PC-9 (cell line): ENCODE data around the gene NPIPB6. TPM values are rescaled to one million over a fixed set of nuclear protein-coding genes. Genes with fewer than 3 reads are reported as not detected.
"Not testable (repeated sequence)": the region's sequence is repeated elsewhere in the genome, so short reads cannot be mapped to it uniquely, and the experiment has no call there.

ENCODE experiments used
- BruUV-seq: library from RNA; stranded (reverse); fragments of 400-500 nt; replicated peaks from 2 replicates; lab custom pipeline; 2021; lab: Mats Ljungman, UMichigan
- CTCF ChIA-PET: fragments of 300-600 bp; sonication (Branson Sonifier 250); formaldehyde crosslinking; loops from one replicate; lab custom pipeline; 2022; ENCODE audit warnings: antibody characterized with exemption; lab: Charles Lee
- POLR2A ChIA-PET: fragments of 300-600 bp; sonication (Branson Sonifier 250); formaldehyde crosslinking; loops from one replicate; lab custom pipeline; 2022; ENCODE audit warnings: antibody characterized with exemption; ENCODE audit not compliant: unreplicated experiment; lab: Charles Lee
- DNase-seq, 2 experiments: peaks; one replicate each; pipeline versions ENCODE4 v3.0.0 to v3.0.0-alpha.2; 2015 to 2022; ENCODE audit warnings: mixed read lengths in 1 of 2
- H2AFZ ChIP-seq: fragments of 200-600 bp; sonication (generic); 2 replicates; pipeline ENCODE4 v1.8.1; 2017; ENCODE audit warnings: antibody characterized with exemption
- H3F3A ChIP-seq: fragments of 200-600 bp; sonication (generic); 2 replicates; pipeline ENCODE4 v1.8.1; 2017; ENCODE audit warnings: antibody characterized with exemption, mild to moderate bottlenecking, low read depth; ENCODE audit not compliant: insufficient read depth
- H3K27ac ChIP-seq: fragments of 200-600 bp; sonication (generic); 2 replicates; pipeline ENCODE4 v1.6.1; 2016; ENCODE audit warnings: mixed run types
- H3K27me3 ChIP-seq: fragments of 200-600 bp; sonication (generic); 2 replicates; pipeline ENCODE4 v1.6.1; 2016; ENCODE audit warnings: low read depth, mixed run types; ENCODE audit not compliant: insufficient read depth
- H3K36me3 ChIP-seq: fragments of 200-600 bp; sonication (generic); 2 replicates; pipeline ENCODE4 v1.6.1; 2016; ENCODE audit warnings: low read depth, mixed run types
- H3K4me1 ChIP-seq: fragments of 200-600 bp; sonication (generic); replicated peaks from 2 replicates; pipeline ENCODE4 v1.6.1; 2016; ENCODE audit warnings: mixed run types; ENCODE audit not compliant: insufficient read depth
- H3K4me2 ChIP-seq: fragments of 200-600 bp; sonication (generic); 2 replicates; pipeline ENCODE4 v1.6.1; 2017; ENCODE audit warnings: mixed run types
- H3K4me3 ChIP-seq: fragments of 200-600 bp; sonication (generic); 2 replicates; pipeline ENCODE4 v1.6.1; 2016; ENCODE audit warnings: mixed run types
- H3K79me2 ChIP-seq: fragments of 200-600 bp; sonication (generic); 2 replicates; pipeline ENCODE4 v1.6.1; 2017; ENCODE audit warnings: low read depth, mixed run types
- H3K9me2 ChIP-seq: fragments of 200-600 bp; sonication (generic); 2 replicates; pipeline ENCODE4 v1.8.1; 2017; ENCODE audit warnings: mild to moderate bottlenecking; ENCODE audit not compliant: insufficient read depth
- H3K9me3 ChIP-seq: fragments of 200-600 bp; sonication (generic); 2 replicates; pipeline ENCODE4 v1.8.1; 2016; ENCODE audit warnings: low read depth; ENCODE audit not compliant: insufficient read depth
- H4K20me1 ChIP-seq: fragments of 200-600 bp; sonication (generic); 2 replicates; pipeline ENCODE4 v1.8.1; 2017; ENCODE audit not compliant: insufficient read depth
- intact Hi-C: fragments of 100-400 bp; cut with micrococcal nuclease; formaldehyde crosslinking; loops from one replicate; pipeline ENCODE4 v1.10.0; 2022; ENCODE audit not compliant: unreplicated experiment
- total RNA-seq: library from RNA; stranded (reverse); gene quantifications from 2 replicates; pipeline ENCODE4 v1.2.3, GENCODE V29; 2021
- TF ChIP-seq, protein P1 (sequence below): fragments of 200-600 bp; sonication (generic); conservative IDR thresholded peaks from 2 replicates; pipeline ENCODE4 v1.6.1; 2017; ENCODE audit warnings: mixed run types, antibody characterized with exemption, mild to moderate bottlenecking, moderate library complexity

Gene NPIPB6
- total RNA-seq, 1 experiment from 2014 or later: 6.9 TPM

GRCh38 chr16:28375115-28375514 is 11.8 kb upstream of the NPIPB6 start:
- H2AFZ ChIP-seq, BruUV-seq, H3K36me3 ChIP-seq, POLR2A ChIA-PET, H4K20me1 ChIP-seq, H3K4me1 ChIP-seq, H3K4me3 ChIP-seq, CTCF ChIA-PET, H3K4me2 ChIP-seq, H3K9me3 ChIP-seq, H3K79me2 ChIP-seq, H3K27me3 ChIP-seq, H3K9me2 ChIP-seq, intact Hi-C loops, H3K27ac ChIP-seq, H3F3A ChIP-seq: not testable (repeated sequence)
- TF ChIP-seq, protein P1, sequence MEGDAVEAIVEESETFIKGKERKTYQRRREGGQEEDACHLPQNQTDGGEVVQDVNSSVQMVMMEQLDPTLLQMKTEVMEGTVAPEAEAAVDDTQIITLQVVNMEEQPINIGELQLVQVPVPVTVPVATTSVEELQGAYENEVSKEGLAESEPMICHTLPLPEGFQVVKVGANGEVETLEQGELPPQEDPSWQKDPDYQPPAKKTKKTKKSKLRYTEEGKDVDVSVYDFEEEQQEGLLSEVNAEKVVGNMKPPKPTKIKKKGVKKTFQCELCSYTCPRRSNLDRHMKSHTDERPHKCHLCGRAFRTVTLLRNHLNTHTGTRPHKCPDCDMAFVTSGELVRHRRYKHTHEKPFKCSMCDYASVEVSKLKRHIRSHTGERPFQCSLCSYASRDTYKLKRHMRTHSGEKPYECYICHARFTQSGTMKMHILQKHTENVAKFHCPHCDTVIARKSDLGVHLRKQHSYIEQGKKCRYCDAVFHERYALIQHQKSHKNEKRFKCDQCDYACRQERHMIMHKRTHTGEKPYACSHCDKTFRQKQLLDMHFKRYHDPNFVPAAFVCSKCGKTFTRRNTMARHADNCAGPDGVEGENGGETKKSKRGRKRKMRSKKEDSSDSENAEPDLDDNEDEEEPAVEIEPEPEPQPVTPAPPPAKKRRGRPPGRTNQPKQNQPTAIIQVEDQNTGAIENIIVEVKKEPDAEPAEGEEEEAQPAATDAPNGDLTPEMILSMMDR: peak; percentile 36; the same call in 1 of the 2 replicates
- peak in 1 of 2 experiments; percentile 31 for DNase-seq

GRCh38 chr16:28374281-28374680 is 11.0 kb upstream of the NPIPB6 start:
- H4K20me1 ChIP-seq, H3K4me2 ChIP-seq, intact Hi-C loops, H3K27ac ChIP-seq, H3K9me2 ChIP-seq, H2AFZ ChIP-seq, H3K27me3 ChIP-seq, H3K4me3 ChIP-seq, DNase-seq, H3K4me1 ChIP-seq, H3K36me3 ChIP-seq, POLR2A ChIA-PET, BruUV-seq, H3F3A ChIP-seq, H3K9me3 ChIP-seq, CTCF ChIA-PET, H3K79me2 ChIP-seq: not testable (repeated sequence)

- H3K79me2 ChIP-seq, CTCF ChIA-PET, POLR2A ChIA-PET, H3K9me3 ChIP-seq, BruUV-seq, H3K9me2 ChIP-seq, H3K4me1 ChIP-seq, H4K20me1 ChIP-seq, H3K27ac ChIP-seq, H3K4me3 ChIP-seq, DNase-seq, H3K27me3 ChIP-seq, H3K36me3 ChIP-seq, H3F3A ChIP-seq, H3K4me2 ChIP-seq, intact Hi-C loops, H2AFZ ChIP-seq: not testable (repeated sequence)
These were observed 4.6 kb upstream of the NPIPB6 start for GRCh38 chr16:28367926-28368325.

- CTCF ChIA-PET, H3F3A ChIP-seq, POLR2A ChIA-PET, H4K20me1 ChIP-seq, H3K9me2 ChIP-seq, H3K79me2 ChIP-seq, BruUV-seq, H2AFZ ChIP-seq, H3K27ac ChIP-seq, H3K9me3 ChIP-seq, H3K36me3 ChIP-seq, H3K4me3 ChIP-seq, H3K4me1 ChIP-seq, H3K27me3 ChIP-seq, intact Hi-C loops: not testable (repeated sequence)
- peak overlapping the region; percentile 44; the same call in 1 of the 2 replicates for H3K4me2 ChIP-seq
- TF ChIP-seq, protein P1: peak; percentile 28; the same call in 1 of the 2 replicates
- peak in 1 of 2 experiments; percentile 49 for DNase-seq
These were observed 1.2 kb upstream of the NPIPB6 start for GRCh38 chr16:28364268-28365173.

GRCh38 chr16:28362600-28362999 is 708 bp downstream of the NPIPB6 start:
- H3K9me3 ChIP-seq, H2AFZ ChIP-seq, CTCF ChIA-PET, H3K27ac ChIP-seq, H3K27me3 ChIP-seq, H3K36me3 ChIP-seq, H3K4me2 ChIP-seq, BruUV-seq, H4K20me1 ChIP-seq, POLR2A ChIA-PET, H3K9me2 ChIP-seq, H3K79me2 ChIP-seq, intact Hi-C loops, H3K4me3 ChIP-seq, H3F3A ChIP-seq, H3K4me1 ChIP-seq, DNase-seq: not testable (repeated sequence)

GRCh38 chr16:28338230-28338629 is 25.1 kb downstream of the NPIPB6 start:
- H4K20me1 ChIP-seq, BruUV-seq, CTCF ChIA-PET, H3K79me2 ChIP-seq, H3F3A ChIP-seq, H3K27ac ChIP-seq, H3K36me3 ChIP-seq, H3K9me3 ChIP-seq, H3K4me1 ChIP-seq, H3K27me3 ChIP-seq, POLR2A ChIA-PET, H3K4me2 ChIP-seq, intact Hi-C loops, H3K9me2 ChIP-seq, DNase-seq, H2AFZ ChIP-seq, H3K4me3 ChIP-seq: not testable (repeated sequence)
